GDM1 (cell line): ENCODE results near the gene GRK2.
A peak's percentile ranks its signal among the peaks of the same experiment; 100 is the strongest.

ENCODE experiments used
- DNase-seq: peaks from one replicate; lab custom pipeline; 2025; lab: John Stamatoyannopoulos, UW

The GRK2 gene

DNA sequence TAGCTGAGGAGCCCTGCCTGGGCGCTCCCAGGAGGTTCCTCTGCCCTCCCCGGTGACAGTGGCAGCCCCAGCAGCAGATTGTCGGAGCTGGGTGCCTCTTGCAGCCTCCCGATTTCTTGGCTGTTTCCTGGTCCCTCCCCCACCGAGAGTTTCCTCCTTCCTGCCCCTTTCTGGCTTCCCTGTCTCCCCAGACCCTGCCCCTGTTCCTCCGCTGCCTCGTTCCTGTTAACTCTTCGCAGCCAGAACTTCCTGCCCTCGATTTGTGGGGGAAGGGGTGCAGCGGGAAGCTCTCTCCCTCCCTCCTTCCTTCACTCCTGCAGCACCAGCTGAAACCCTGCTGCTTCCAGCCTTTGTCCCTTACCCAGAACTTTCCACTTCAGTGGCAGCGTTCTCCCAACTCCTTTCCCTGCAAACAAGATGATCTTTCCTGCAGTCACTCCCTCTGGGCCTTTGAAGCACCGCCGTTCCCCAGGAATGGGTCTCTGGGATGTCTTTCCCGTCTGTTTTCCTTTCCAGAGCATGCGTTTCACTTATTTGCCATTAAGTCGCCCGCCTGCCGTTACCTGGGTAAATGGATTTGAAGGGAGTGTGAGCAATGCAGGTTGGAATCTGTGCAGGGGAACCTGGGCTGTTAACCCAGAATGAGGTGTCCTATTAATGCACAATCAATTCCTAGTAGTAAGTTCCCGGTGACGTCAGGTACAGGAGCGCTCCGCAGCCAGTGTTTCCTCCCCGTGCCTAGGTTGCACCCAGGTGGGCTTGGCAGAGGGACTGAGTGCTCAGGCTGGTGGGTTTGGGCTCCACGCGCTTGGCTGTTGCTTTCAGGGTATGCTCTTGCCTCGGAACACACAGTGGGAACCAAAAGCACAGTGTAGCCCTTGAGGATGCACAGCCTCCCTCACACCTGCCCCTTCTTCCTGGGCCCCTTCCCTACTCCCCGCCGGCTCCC lies 4.3 kb downstream of the GRK2 start:
- peak; percentile 86 for DNase-seq

- no peak for DNase-seq
These were observed 4.9 kb downstream of the GRK2 start for GRCh38 chr11:67271205-67271540.

DNA sequence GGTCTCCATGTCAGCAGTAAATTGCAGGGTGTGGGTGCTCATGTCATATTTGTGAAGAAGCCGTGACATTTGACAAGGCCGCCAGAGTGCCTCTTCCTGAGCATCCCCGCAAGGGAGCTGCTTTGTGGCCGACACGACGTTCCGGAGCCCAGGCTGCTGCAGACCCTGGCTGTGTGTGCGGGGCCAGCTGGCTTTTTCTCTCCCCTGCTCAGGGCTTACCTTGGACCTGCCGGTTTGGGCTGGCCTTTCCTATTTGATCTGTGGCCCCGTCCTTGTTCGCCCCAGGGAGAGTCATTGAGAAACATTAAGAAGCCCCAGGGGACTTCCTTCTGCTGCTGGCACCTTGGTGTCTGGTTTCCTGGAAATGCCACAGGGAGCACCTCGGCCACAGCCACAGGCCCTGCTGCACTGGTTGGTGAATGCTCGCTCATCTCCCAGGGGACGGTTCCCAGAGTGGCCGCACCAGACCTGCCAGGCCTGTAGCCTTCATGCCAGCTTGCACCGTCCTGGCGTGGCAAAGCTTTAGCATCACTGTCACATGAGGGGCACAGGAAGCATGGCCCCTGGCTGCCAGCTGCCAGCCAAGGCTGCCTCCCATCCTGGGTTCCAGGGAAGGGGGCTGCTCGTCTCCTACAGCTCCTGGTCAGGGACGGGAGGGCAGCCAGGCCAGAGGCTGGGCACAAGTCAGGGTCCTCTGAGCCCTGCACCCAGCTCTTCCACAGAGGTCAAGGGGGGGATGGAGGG lies 5.4 kb downstream of the GRK2 start:
- peak; percentile 55 for DNase-seq

DNA sequence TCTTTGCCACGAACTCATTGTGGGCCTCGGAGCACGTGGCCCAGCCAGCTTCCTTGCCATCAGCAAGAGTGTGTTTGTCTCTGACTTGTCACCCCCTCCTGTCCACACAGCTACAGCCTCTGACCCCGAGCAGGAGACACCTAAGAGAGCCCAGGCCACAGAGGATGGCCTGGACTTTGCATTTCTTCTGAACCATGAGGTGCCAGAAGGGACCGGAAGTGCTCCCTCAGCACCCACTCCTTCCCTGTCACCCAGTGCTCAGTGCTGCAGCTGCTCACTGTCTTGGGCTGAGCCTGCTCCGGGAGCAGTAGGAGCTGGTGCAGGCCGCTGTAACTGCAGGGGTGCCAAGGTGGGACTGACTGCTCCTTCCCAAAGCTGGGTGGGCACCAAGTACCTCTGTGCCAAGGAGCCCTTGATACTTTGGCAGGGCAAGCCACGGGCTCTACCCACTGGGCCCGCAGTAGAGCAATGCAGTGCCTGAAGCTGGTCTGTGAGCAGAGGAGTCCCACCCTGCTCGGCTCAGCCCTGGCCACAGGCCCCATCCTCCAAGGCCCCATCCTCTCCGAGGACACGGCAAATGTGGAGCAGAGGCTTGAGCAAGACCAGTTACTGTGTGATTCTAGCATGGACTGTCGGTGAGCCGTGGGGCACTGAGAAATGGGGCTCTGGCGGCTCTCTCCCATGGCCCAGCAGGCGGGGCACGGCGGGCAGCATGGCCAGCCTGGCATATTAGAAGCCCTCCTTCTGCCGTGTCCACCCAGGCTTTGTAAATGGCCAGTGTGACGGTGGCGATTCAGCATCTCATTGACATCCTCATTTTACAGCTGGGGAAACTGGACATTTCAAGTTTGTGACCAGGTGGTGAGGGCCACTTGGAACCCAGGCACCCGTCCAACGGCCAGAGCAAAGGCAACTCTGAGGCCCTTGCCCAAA lies 6.3 kb downstream of the GRK2 start:
- no peak for DNase-seq

DNA sequence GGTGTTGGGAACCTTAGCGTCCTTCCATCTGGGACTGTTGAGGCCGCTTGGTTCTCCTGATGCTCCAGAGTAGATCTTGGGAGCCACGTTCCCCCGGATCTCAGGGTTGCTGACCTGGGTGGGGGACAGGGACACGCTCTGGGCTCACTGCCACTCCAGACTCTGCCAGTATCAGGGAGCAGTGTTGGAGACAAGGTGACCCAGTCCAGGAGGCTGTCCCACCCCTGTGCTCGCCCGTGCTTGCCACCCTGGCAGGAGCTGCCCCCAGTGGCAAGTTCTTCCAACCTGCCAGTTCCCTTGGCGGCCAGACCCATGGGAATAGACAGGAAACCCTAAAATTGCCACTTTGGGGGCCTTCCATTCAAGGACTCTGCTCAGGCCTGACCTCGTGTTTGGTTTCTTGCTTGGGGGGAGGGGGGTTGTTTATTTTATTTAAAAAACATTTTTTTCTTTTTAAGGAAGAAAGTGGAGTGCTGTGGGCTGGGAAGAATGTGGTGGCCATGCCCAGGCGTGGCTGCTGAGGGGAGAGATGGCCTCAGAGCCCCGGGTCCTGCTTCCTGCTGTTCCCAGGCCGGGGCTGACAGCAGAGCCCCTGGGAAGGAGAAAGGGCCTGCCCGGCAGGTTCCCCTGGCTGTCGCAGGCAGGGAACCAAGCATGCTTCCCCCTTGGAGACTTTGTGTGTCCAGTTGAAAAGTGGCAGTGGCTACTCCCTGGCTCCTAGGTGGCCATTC lies 7.2 kb downstream of the GRK2 start:
- no peak for DNase-seq

- no peak for DNase-seq
These were observed 8.7 kb downstream of the GRK2 start for GRCh38 chr11:67274768-67275605.

DNA sequence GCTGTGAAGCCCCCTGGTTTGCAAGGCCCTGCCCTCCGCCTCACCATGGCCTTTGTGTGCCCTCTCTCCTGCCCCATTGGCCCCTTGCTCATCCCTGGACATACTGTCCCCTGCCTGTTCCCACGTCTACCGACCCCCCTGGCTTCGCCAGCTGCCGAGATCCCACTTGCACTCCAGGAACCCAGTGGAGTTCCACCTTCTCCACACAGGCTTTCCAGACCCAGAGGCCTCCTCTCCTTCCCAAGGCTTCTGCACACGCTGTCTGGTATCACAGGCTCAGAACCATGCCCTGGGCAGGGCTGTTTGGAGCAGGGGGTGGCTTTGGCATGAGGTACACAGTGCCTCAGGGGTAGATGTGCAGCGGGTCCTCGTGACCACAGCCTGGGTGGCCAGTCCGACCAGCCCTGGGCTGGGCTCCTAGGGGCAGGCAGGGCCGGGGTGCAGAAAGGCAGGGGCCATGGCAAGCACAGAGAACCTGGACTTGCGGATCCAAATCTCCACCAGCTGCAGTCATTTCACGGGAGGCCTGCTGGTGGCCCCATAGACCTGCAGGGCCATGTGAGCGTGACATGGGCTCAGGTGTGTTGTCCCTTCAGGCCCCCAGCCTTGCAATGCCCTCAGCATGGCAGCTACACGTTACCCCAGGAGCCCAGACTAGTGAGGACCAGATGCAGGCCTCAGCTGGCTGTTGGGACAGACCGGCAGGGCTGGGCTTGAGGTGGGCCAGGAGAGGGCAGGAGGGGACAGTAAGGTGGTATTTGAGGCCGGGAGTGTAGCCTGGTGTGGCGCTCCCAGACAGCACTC lies 9.5 kb downstream of the GRK2 start:
- DNase-seq = no peak

DNA sequence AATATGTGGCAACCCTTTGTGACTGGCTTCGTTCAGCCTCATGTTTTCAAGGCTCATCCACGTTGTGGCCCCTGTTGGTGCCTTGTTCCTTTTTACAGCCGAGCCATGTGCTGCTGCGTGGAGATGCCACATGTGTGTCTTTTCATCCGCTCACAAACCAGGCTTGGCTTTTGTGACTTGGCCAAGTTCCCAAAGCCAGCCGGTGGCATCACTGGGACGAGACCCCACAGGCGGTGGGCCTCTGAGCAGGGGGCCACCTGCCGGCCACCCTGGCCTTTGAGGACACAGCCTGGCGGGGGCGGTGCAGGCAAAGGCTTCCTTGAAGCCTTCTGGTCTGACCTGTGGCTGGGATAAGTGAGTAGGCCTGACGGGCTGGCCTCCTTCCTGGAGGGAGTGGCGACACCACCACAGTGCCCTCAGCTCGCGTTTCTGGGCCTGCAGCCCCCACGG lies 10.5 kb downstream of the GRK2 start:
- DNase-seq = peak; percentile 95

GRCh38 chr11:67277231-67277961 lies 11.1 kb downstream of the GRK2 start:
- DNase-seq = peak; percentile 97

DNA sequence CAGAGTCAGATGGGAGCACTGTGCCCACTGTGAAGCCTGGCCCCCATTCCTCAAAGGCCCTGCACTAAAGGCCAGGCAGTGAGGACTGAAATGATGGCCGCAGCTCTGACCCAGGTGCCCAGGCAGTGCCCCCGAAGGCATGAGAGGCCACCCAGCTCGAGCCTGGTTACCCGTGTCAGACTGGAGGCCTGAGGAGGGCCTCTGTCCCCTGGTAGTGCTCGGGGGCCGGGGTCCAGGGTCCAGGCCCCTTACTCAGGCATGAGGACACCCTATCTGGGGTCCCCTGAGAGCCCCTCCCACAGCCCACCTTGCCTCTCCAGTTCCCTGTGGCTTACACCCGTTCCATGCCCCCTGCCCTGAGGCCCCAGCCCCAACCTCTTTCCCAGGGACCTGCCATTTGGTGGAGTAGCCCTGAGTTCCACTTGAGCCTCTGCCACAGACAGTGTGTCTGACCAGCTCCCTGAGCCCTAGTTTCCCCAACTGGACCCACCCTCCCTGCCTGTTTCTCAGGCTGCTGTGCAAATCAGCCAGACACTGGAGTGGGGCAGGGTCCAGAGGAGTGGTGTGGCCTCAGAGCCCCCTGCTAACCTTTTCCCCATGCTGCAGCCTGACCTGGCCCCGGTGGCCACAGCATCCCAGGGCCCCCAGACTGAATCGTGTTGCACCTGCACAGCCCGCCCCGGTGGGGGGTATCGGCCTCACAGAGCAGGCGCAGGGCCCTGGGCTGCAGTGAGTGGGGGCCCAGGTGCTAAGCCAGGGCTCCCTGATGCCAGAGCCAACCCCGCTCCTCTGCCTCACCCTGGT lies 12.1 kb downstream of the GRK2 start:
- no peak for DNase-seq

- DNase-seq = no peak
These were observed 12.8 kb downstream of the GRK2 start for GRCh38 chr11:67278939-67279588.

GRCh38 chr11:67279589-67280340 lies 13.5 kb downstream of the GRK2 start:
- DNase-seq = no peak

DNA sequence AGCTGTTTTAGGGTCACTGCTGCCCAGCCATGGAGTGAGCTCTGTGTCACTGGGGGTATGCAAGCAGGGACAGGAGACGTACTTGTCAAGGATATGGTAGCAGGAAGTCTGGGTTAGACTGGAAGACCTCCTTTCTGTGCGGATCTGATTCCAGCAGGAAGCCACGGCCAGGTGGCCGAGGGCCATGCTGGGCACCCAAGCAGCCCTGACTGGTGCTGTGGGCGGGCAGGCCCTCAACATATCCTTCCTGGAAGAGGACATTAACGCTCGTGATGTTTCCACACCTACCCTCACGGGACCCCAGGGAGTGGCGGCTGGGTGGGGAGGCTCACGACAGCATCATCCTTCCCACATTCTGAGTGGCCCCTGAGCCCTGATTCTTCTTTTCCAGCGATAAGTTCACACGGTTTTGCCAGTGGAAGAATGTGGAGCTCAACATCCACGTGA lies 14.1 kb downstream of the GRK2 start:
- DNase-seq = peak; percentile 68

GRCh38 chr11:67280788-67281551 lies 14.7 kb downstream of the GRK2 start:
- DNase-seq = no peak

- DNase-seq = no peak
These were observed 15.4 kb downstream of the GRK2 start for GRCh38 chr11:67281552-67282150.
